HL-60 (cell line): ENCODE measurements around the gene TM9SF3.

Experiments
- DNase-seq, 2 experiments: peaks; one replicate each; pipeline ENCODE4 v3.0.0-alpha.2; 2010 to 2020; ENCODE audit warnings: low read depth in 1 of 2, low spot score in 1 of 2
- H3K27ac ChIP-seq: fragments of 250-450 bp; sonication (Bioruptor Pico); replicated peaks from 2 replicates; pipeline ENCODE4 v1.5.1; 2020; ENCODE audit warnings: mild to moderate bottlenecking, moderate library complexity
- H3K27me3 ChIP-seq: fragments of 250-450 bp; sonication (Bioruptor Pico); 2 replicates; pipeline ENCODE4 v1.5.1; 2021; ENCODE audit warnings: mild to moderate bottlenecking, moderate library complexity; ENCODE audit not compliant: insufficient read depth, poor library complexity, severe bottlenecking
- H3K4me3 ChIP-seq: replicated peaks from 2 replicates; pipeline ENCODE4 v1.5.1; 2011; ENCODE audit warnings: mild to moderate bottlenecking, control low read depth, low read length; ENCODE audit not compliant: insufficient read depth
- GABPA ChIP-seq: IDR thresholded peaks from 2 replicates; pipeline ENCODE4 v1.6.1; 2012; ENCODE audit warnings: low read depth
- POLR2AphosphoS5 ChIP-seq: IDR thresholded peaks from 2 replicates; pipeline ENCODE4 v1.6.1; 2012; ENCODE audit warnings: low read depth
- SPI1 ChIP-seq: IDR thresholded peaks from 2 replicates; pipeline ENCODE4 v1.6.1; 2012; ENCODE audit warnings: low read depth, mild to moderate bottlenecking, borderline replicate concordance
- TF ChIP-seq, protein P1 (sequence below): IDR thresholded peaks from 2 replicates; pipeline ENCODE4 v1.6.1; 2012; ENCODE audit warnings: low read depth; ENCODE audit not compliant: insufficient replicate concordance
- TF ChIP-seq, protein P2 (sequence below): IDR thresholded peaks from one replicate; pipeline ENCODE4 v1.5.1; 2011; ENCODE audit warnings: low read length, control low read depth, inconsistent platforms; ENCODE audit not compliant: insufficient read depth

TM9SF3 gene

DNA sequence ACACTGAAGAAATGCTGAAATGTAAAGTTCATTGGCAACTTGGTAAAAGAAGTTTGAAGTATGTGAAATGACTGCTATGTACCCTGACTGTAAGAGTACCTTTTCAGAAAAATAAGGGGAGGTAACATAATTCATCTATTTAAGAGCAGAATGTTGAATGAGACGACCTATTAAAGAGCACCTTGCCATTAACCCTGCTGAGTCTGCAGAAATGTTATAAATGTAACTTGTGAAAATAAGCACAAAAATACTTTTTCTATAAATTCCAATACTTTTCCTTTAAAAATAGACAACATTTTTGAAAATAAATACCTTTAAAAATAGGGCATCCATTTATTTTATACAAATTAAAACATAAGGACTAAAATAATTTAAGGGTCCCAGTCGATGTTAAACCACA lies 7.7 kb downstream of the TM9SF3 start:
- Histone ChIP-seq H3K4me3 (no peak overlapping the region), H3K27ac (no peak overlapping the region), H3K27me3 (no peaks in the 10 kb centered on the region)
- no peak for DNase-seq
- no peak for TF ChIP-seq GABPA
- TF ChIP-seq SPI1, result no peak

DNA sequence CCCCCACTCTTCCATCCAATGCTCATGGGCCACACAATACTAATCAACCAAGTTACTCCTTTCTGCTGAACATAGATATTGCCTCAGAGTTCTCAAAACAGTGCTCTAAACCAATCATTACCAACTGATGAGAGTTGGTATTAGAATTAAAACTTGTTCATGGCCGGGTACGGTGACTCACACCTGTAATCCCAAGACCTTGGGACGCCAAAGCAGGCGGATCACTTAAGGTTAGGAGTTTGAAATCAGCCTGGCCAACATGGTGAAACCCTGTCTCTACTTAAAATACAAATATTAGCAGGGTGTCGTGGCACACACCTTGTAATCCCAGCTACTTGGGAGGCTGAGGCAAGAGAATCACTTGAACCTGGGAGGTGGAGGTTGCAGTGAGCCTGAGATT lies 8.2 kb downstream of the TM9SF3 start:
- no peak for DNase-seq
- Histone ChIP-seq H3K27me3 (no peaks in the 10 kb centered on the region), H3K27ac (no peak overlapping the region), H3K4me3 (no peak overlapping the region)
- TF ChIP-seq, protein P1, sequence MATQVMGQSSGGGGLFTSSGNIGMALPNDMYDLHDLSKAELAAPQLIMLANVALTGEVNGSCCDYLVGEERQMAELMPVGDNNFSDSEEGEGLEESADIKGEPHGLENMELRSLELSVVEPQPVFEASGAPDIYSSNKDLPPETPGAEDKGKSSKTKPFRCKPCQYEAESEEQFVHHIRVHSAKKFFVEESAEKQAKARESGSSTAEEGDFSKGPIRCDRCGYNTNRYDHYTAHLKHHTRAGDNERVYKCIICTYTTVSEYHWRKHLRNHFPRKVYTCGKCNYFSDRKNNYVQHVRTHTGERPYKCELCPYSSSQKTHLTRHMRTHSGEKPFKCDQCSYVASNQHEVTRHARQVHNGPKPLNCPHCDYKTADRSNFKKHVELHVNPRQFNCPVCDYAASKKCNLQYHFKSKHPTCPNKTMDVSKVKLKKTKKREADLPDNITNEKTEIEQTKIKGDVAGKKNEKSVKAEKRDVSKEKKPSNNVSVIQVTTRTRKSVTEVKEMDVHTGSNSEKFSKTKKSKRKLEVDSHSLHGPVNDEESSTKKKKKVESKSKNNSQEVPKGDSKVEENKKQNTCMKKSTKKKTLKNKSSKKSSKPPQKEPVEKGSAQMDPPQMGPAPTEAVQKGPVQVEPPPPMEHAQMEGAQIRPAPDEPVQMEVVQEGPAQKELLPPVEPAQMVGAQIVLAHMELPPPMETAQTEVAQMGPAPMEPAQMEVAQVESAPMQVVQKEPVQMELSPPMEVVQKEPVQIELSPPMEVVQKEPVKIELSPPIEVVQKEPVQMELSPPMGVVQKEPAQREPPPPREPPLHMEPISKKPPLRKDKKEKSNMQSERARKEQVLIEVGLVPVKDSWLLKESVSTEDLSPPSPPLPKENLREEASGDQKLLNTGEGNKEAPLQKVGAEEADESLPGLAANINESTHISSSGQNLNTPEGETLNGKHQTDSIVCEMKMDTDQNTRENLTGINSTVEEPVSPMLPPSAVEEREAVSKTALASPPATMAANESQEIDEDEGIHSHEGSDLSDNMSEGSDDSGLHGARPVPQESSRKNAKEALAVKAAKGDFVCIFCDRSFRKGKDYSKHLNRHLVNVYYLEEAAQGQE, result no peak

DNA sequence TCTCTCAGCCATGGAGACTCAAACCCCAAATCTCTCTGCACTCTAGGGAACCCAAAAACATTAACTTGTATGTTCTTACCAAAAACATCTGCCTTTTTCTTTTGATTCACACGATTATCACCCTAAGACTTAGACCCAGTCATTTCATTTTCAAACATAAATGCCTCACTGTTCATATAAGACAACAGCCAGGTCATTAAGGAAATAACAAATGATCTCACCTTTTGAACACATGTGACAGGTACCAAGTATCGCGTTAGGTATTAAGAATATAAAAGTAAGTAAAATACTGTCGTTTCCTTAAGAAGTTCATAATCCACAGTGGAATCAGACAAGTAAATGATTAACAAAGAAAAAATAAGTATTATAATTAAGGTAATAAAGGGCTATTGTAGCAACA lies 8.8 kb downstream of the TM9SF3 start:
- DNase-seq, result no peak
- no peak overlapping the region for H3K27ac ChIP-seq
- TF ChIP-seq GABPA, result no peak
- TF ChIP-seq, protein P2, sequence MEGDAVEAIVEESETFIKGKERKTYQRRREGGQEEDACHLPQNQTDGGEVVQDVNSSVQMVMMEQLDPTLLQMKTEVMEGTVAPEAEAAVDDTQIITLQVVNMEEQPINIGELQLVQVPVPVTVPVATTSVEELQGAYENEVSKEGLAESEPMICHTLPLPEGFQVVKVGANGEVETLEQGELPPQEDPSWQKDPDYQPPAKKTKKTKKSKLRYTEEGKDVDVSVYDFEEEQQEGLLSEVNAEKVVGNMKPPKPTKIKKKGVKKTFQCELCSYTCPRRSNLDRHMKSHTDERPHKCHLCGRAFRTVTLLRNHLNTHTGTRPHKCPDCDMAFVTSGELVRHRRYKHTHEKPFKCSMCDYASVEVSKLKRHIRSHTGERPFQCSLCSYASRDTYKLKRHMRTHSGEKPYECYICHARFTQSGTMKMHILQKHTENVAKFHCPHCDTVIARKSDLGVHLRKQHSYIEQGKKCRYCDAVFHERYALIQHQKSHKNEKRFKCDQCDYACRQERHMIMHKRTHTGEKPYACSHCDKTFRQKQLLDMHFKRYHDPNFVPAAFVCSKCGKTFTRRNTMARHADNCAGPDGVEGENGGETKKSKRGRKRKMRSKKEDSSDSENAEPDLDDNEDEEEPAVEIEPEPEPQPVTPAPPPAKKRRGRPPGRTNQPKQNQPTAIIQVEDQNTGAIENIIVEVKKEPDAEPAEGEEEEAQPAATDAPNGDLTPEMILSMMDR, result no peak
- no peak for TF ChIP-seq POLR2AphosphoS5
- TF ChIP-seq, protein P1, result no peak
- no peak for TF ChIP-seq SPI1
- H3K4me3 ChIP-seq, result no peak overlapping the region
- H3K27me3 ChIP-seq, result no peaks in the 10 kb centered on the region

DNA sequence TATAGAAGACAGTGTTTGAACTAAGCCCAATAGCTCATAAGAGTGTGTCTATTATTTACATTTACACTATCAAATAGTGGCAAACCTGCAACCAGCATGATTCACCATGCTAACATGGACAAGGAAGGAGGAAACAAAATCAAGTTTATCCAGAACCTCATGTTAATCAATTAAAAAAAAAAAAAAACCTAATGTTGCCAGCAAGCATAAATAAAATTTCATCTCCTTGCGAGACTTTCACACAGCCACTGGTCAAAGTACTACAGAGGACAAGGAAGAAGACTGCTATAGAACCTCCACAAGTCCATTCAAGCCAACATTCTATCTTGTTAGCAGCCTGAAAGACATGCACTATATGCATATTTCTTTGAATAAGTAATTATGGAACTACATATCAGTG lies 9.7 kb downstream of the TM9SF3 start:
- TF ChIP-seq, protein P1, result no peak
- TF ChIP-seq POLR2AphosphoS5, result no peak
- no peak for TF ChIP-seq GABPA
- TF ChIP-seq, protein P2, result no peak
- TF ChIP-seq SPI1, result no peak
- H3K27ac ChIP-seq, result no peak overlapping the region
- no peaks in the 10 kb centered on the region for H3K27me3 ChIP-seq
- H3K4me3 ChIP-seq, result no peak overlapping the region
- no peak for DNase-seq
